ENCODE data around the gene XIRP1. TPM values are rescaled to one million over a fixed set of nuclear protein-coding genes. Genes with fewer than 3 reads are reported as not detected.

Gene XIRP1
- total RNA-seq, 1 experiment from 2014 or later = 1.9 TPM

DNA sequence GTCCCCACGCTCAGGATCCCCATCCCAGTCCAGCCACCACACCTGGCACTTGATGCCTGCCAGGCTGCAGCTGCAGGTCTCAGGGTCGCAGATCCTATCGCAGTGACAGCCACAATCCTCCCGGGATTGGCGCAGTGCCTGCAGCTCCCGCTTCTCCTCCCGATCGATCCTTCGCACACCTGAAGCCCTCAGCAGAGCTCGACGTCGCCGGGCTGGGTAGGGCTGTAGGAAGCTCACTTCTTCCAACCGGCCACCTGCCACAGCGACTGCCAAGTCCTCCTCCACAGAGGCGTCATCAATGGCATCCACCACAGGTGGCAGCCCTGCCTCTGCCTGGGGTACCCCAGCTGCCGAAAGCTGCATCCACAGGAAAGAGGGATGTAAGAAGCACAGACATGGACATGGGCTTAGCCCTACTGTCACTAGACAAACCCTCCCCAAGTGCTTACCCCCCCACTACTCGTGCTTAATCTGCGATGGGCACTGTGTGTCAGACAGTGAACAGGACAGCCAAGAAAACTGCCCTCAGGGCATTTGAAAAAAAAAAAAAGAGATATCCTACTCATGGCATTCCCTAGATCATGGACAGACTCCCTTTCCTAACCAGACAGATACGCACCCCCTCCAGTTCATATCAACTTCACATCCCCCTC is 48.2 kb downstream of the XIRP1 start:
- no peaks in the 10 kb centered on the region for H3K27me3 ChIP-seq (replicated peaks)
- H3K36me3 ChIP-seq = peaks cover 67% of the 10 kb centered on the region
- H3K27ac ChIP-seq = no peak overlapping the region
- no peak overlapping the region for H3K4me3 ChIP-seq
- H3K9me3 ChIP-seq (replicated peaks) = no peaks in the 10 kb centered on the region
- peaks cover 34% of the 10 kb centered on the region for H3K4me1 ChIP-seq (replicated peaks)
- no peak for DNase-seq (ENCODE audit: low read depth in 1 of 2, low spot score in 2 of 2)

DNA sequence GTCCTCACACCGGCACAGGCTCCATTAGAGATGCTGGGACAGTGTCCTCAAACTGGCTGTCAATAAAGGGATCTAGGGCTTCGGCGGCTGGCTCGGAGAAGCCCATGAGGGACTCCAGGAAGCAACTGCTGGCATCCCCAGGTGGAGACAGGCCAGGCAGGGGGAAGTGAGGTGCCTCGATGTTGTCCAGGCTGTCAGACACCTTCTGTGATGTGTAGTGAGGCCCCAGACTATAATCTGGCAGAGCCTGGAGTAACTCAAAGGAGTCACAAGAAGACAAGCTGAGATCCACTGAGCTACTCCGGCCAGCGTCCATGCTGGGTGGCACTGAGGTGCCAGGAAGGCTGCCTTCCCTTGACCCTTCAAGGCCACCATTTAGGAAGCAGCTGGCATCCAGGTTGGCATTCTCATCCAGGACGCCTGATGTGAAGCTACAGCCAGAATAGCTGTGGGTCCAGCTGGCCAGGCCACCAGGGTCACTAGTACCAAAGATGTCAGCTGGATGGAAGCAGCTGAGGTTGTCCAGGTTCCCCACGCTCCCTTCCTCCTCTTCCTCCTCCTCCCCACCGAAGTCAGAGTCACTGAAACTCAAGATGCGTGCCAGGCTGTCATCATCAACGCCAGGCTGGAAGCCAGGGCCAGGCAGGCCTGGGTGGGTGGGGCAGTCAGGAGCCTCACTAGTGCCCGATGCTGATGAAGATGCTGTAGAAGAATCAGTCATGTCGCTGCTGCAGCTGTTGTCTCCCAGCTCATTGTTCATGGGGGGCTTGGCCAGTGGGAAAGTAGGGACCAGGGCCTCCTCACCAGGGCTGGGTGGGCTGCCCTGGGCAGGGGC is 49.1 kb downstream of the XIRP1 start:
- H3K27ac ChIP-seq = no peak overlapping the region
- no peak for DNase-seq (ENCODE audit: low read depth in 1 of 2, low spot score in 2 of 2)

GRCh38 chr3:39142067-39142466 is 50.3 kb downstream of the XIRP1 start:
- Histone ChIP-seq H3K27me3 (replicated peaks) (no peaks in the 10 kb centered on the region), H3K4me1 (replicated peaks) (peaks cover 13% of the 10 kb centered on the region), H3K36me3 (peaks cover 69% of the 10 kb centered on the region), H3K9me3 (replicated peaks) (no peaks in the 10 kb centered on the region), H3K27ac (no peak overlapping the region), H3K4me3 (no peak overlapping the region)
- no peak for DNase-seq (ENCODE audit: low read depth in 1 of 2, low spot score in 2 of 2)

More for the DNA sequence above, 49.1 kb downstream of the XIRP1 start:
- Histone ChIP-seq H3K27me3 (replicated peaks) (no peaks in the 10 kb centered on the region), H3K9me3 (replicated peaks) (no peaks in the 10 kb centered on the region), H3K4me3 (no peak overlapping the region), H3K4me1 (replicated peaks) (peaks cover 25% of the 10 kb centered on the region), H3K36me3 (peaks cover 69% of the 10 kb centered on the region)

DNA sequence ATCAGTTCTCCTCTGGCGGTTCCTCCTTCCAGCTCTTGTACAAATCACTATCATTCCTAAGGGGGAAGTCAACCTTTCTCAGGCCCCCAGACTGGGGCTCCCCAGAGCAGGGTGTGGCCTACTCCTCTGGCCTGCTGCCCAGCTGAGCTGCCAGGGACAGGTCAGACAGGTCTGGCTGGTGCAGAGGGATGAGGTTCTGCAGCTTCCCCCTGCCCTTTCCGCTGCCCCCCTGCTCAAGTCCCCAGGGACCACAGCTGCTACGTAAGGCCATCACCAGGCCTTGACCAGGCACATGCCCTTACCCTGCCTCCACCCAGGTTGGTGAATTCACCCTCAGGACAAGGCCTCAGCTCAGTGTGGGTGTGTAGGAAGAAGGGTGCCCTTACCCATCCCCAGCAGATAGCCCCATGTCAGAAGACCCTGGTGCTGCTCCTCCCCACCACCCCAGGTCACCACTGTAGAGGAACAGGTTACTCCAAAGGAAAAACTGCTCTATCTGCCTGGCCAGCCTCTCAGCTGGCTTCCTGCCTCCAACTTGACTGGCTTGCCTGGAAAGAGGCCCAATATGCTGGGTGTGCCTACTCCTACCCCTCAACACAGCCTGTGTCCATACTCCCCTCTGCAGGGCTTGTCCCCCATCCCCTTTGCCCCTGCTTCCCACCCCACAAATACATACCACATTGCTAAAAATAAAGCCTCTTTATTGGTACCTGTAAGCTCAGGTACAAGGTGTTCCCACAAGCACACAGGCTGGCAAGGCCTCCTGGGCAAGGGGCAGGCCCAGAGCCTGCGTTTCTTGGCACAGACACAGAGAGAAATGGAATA is 51.0 kb downstream of the XIRP1 start:
- Histone ChIP-seq H3K4me1 (replicated peaks) (peaks cover 6% of the 10 kb centered on the region), H3K4me3 (no peak overlapping the region), H3K36me3 (peaks cover 66% of the 10 kb centered on the region), H3K27ac (no peak overlapping the region), H3K9me3 (replicated peaks) (no peaks in the 10 kb centered on the region), H3K27me3 (replicated peaks) (no peaks in the 10 kb centered on the region)
- no peak for DNase-seq (ENCODE audit: low read depth in 1 of 2, low spot score in 2 of 2)

DNA sequence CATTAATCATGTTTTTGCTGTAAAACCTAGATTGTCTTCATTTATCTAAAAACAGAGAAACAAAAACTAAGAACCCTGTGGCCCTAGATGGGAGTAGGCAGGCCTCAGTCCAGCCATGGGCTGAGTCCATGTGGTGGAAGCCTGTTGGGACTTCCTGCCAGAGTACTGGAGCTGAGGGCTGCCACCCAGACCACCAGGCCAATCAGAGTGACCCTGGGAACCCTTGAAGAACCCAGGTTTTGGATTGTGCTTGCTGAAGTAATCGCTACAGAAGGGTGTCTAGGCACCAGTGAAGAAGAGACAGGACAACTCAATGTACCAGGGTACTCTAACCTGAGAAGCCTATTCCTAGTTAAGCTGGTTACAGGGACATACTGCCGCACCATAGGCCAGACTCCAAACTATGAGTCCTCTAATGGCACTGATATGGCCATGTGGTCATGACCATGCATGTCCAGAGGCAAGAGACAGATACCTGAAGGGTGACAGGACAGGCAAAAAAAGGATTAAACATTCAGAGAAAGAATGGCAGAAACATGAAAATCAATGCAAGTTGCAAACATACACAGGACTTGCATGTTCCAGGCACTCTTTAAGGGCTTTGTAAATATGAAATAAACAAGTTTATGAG is 51.9 kb downstream of the XIRP1 start:
- H3K27me3 ChIP-seq (replicated peaks) = no peaks in the 10 kb centered on the region
- DNase-seq (ENCODE audit: low read depth in 1 of 2, low spot score in 2 of 2) = no peak
- H3K27ac ChIP-seq = no peak overlapping the region
- H3K4me1 ChIP-seq (replicated peaks) = no peaks in the 10 kb centered on the region
- peaks cover 57% of the 10 kb centered on the region for H3K36me3 ChIP-seq
- H3K4me3 ChIP-seq = no peak overlapping the region
- H3K9me3 ChIP-seq (replicated peaks) = no peaks in the 10 kb centered on the region

GRCh38 chr3:39139442-39139841 is 53.0 kb downstream of the XIRP1 start:
- H3K36me3 ChIP-seq = peaks cover 48% of the 10 kb centered on the region
- DNase-seq (ENCODE audit: low read depth in 1 of 2, low spot score in 2 of 2) = no peak
- H3K9me3 ChIP-seq (replicated peaks) = no peaks in the 10 kb centered on the region
- no peaks in the 10 kb centered on the region for H3K27me3 ChIP-seq (replicated peaks)
- no peaks in the 10 kb centered on the region for H3K4me1 ChIP-seq (replicated peaks)
- no peak overlapping the region for H3K4me3 ChIP-seq
- no peak overlapping the region for H3K27ac ChIP-seq

- H3K9me3 ChIP-seq (replicated peaks) = no peaks in the 10 kb centered on the region
- no peak overlapping the region for H3K27ac ChIP-seq
- no peaks in the 10 kb centered on the region for H3K27me3 ChIP-seq (replicated peaks)
- no peaks in the 10 kb centered on the region for H3K4me1 ChIP-seq (replicated peaks)
- no peak overlapping the region for H3K4me3 ChIP-seq
- peaks cover 43% of the 10 kb centered on the region for H3K36me3 ChIP-seq
- no peak for DNase-seq (ENCODE audit: low read depth in 1 of 2, low spot score in 2 of 2)
Observed at GRCh38 chr3:39138804-39139415, 53.5 kb downstream of the XIRP1 start.

GRCh38 chr3:39137991-39138803 is 54.2 kb downstream of the XIRP1 start:
- H3K27me3 ChIP-seq (replicated peaks) = no peaks in the 10 kb centered on the region
- H3K4me3 ChIP-seq = no peak overlapping the region
- H3K27ac ChIP-seq = no peak overlapping the region
- no peaks in the 10 kb centered on the region for H3K4me1 ChIP-seq (replicated peaks)
- no peak for DNase-seq (ENCODE audit: low read depth in 1 of 2, low spot score in 2 of 2)
- no peaks in the 10 kb centered on the region for H3K9me3 ChIP-seq (replicated peaks)
- peaks cover 36% of the 10 kb centered on the region for H3K36me3 ChIP-seq

DNA sequence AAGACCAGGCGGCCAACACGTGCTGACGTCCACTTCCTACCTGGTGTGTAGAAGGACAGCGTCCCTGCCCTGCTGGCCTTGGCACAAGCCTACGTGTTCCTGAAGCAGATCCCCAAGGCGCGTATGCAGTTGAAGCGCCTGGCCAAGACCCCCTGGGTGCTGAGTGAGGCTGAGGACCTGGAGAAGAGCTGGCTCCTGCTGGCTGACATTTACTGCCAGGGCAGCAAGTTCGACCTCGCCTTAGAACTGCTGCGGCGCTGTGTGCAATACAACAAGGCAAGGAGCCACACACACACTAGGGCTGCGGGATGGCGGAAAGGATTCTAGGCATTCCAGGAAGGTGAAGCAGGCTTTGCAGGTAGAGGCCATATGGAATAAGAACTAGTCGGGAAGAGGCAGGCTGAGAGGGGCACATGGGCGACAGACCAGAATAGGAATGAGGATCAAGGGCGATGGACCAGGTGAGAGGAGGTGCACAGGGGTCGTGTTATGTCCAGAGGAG is 54.9 kb downstream of the XIRP1 start:
- H3K4me1 ChIP-seq (replicated peaks) = no peaks in the 10 kb centered on the region
- peaks cover 29% of the 10 kb centered on the region for H3K36me3 ChIP-seq
- DNase-seq (ENCODE audit: low read depth in 1 of 2, low spot score in 2 of 2) = no peak
- no peaks in the 10 kb centered on the region for H3K9me3 ChIP-seq (replicated peaks)
- H3K27me3 ChIP-seq (replicated peaks) = no peaks in the 10 kb centered on the region
- H3K4me3 ChIP-seq = no peak overlapping the region
- H3K27ac ChIP-seq = no peak overlapping the region

- Histone ChIP-seq H3K4me3 (no peak overlapping the region), H3K9me3 (replicated peaks) (no peaks in the 10 kb centered on the region), H3K27ac (no peak overlapping the region), H3K27me3 (replicated peaks) (no peaks in the 10 kb centered on the region), H3K4me1 (replicated peaks) (no peaks in the 10 kb centered on the region), H3K36me3 (peaks cover 22% of the 10 kb centered on the region)
- no peak for DNase-seq (ENCODE audit: low read depth in 1 of 2, low spot score in 2 of 2)
Observed at GRCh38 chr3:39136533-39137434, 55.6 kb downstream of the XIRP1 start.

DNA sequence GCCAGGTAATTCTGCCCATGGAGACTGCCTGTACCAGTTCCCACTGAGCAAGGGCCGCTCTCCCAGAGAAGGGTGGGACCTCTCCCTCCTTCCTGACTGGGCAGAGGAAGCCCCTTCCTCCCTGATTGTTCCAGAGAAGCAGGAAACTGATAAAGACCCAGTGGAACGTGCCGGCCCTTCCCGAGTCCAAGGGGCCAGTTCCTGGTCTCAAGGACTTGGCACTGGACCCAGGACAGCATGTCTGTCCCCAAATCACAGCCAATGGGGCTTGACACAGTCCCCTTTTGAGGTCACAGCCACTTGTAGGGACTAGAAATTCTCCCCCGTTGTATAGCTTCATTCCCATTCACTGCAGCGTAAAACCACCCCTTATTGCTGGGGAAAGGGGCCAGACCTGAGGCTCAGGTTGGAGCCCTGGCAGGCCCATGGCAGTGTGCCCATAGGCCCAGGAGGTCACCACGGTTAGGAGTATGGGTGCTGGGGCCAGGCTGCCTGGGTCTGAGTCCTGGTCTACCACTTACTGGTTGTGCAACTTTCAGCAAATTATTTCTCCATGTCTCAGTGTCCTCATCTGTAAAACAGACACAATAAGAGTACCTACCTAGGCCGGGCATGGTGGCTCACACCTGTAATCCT is 57.1 kb downstream of the XIRP1 start:
- Histone ChIP-seq H3K27me3 (replicated peaks) (no peaks in the 10 kb centered on the region), H3K4me3 (no peak overlapping the region), H3K9me3 (replicated peaks) (no peaks in the 10 kb centered on the region), H3K4me1 (replicated peaks) (no peaks in the 10 kb centered on the region), H3K27ac (no peak overlapping the region), H3K36me3 (peaks cover 7% of the 10 kb centered on the region)
- DNase-seq (ENCODE audit: low read depth in 1 of 2, low spot score in 2 of 2) = no peak

Measured in SJSA1 (cell line).